Nephron progenitor cell (in vitro differentiated cells): ENCODE data around the gene CDHR2.

Experiments
- DNase-seq: peaks from one replicate; pipeline ENCODE4 v3.0.0; 2021
- H3K27ac Mint-ChIP-seq: 2 replicates; pipeline ENCODE4 v1.8.0; 2021; ENCODE audit warnings: mild to moderate bottlenecking, moderate library complexity, mixed read lengths
- H3K27me3 Mint-ChIP-seq: 2 replicates; pipeline ENCODE4 v1.8.0; 2021; ENCODE audit warnings: mild to moderate bottlenecking, low read depth, mixed read lengths; ENCODE audit not compliant: poor library complexity
- H3K36me3 Mint-ChIP-seq: 2 replicates; pipeline ENCODE4 v1.8.0; 2021; ENCODE audit warnings: low read depth, mixed read lengths
- H3K4me1 Mint-ChIP-seq: 2 replicates; pipeline ENCODE4 v1.8.0; 2021; ENCODE audit warnings: mixed read lengths
- H3K4me3 Mint-ChIP-seq: 2 replicates; pipeline ENCODE4 v1.8.0; 2021; ENCODE audit warnings: mild to moderate bottlenecking, moderate library complexity, mixed read lengths
- H3K9me3 Mint-ChIP-seq: 2 replicates; pipeline ENCODE4 v1.8.0; 2021; ENCODE audit warnings: mild to moderate bottlenecking, moderate library complexity, mixed read lengths
- TF ChIP-seq, protein P1 (sequence below): fragments of 200-600 bp; sonication (generic); IDR thresholded peaks from 2 replicates; pipeline ENCODE4 v1.5.0; 2021; ENCODE audit warnings: antibody characterized with exemption

The CDHR2 gene

DNA sequence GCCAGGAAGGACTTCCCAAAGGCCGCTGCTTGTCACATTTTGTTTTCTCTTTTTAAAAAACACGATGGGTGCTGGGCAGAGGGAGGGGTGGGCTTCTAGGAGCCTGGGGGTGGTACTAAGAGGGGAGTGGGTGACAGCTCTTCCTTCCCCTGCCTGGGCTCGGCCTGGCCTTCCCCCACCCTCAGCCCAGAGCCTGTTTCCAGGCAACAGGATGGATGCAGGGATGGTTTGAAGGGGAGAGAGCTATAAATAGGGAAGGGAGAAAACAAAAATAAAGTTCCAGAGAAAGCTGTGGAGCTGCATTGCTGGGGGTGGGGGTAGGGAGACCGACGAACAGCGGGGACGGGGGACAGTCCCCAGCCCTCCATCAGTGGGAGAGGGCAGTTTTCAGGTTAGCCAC lies 67.4 kb downstream of the CDHR2 start:
- peaks cover 80% of the 10 kb centered on the region for H3K27me3 Mint-ChIP-seq

DNA sequence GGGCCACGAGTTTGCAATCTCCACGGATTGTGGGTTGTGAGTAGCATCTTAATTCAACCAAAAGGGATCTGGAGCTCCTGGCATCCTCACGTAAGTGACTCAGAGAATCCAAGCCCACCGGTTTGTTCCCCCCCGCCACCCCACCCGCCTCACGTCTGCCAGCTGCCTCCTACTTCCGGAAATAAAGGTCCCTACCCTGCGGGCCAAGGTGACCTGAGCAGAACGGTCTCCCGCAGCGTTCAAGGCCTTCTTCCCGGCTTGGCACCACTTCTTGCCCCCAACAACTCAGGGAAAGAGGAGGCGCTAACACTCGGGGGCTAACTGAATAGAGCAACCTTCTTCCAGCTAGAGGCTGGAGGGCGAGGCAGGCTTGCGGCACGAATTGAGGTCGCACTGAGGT lies 69.6 kb downstream of the CDHR2 start:
- Mint-ChIP-seq H3K36me3 (no peaks in the 10 kb centered on the region), H3K27ac (no peak overlapping the region), H3K9me3 (no peaks in the 10 kb centered on the region), H3K4me1 (peaks cover 12% of the 10 kb centered on the region), H3K4me3 (no peak overlapping the region), H3K27me3 (peaks cover 97% of the 10 kb centered on the region)
- DNase-seq, result no peak
- TF ChIP-seq, protein P1, sequence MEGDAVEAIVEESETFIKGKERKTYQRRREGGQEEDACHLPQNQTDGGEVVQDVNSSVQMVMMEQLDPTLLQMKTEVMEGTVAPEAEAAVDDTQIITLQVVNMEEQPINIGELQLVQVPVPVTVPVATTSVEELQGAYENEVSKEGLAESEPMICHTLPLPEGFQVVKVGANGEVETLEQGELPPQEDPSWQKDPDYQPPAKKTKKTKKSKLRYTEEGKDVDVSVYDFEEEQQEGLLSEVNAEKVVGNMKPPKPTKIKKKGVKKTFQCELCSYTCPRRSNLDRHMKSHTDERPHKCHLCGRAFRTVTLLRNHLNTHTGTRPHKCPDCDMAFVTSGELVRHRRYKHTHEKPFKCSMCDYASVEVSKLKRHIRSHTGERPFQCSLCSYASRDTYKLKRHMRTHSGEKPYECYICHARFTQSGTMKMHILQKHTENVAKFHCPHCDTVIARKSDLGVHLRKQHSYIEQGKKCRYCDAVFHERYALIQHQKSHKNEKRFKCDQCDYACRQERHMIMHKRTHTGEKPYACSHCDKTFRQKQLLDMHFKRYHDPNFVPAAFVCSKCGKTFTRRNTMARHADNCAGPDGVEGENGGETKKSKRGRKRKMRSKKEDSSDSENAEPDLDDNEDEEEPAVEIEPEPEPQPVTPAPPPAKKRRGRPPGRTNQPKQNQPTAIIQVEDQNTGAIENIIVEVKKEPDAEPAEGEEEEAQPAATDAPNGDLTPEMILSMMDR, result no peak

More for the DNA sequence above, 67.4 kb downstream of the CDHR2 start:
- no peak for DNase-seq
- Mint-ChIP-seq H3K9me3 (no peaks in the 10 kb centered on the region), H3K36me3 (no peaks in the 10 kb centered on the region), H3K27ac (no peak overlapping the region), H3K4me3 (no peak overlapping the region), H3K4me1 (peaks cover 13% of the 10 kb centered on the region)
- TF ChIP-seq, protein P1, result no peak

DNA sequence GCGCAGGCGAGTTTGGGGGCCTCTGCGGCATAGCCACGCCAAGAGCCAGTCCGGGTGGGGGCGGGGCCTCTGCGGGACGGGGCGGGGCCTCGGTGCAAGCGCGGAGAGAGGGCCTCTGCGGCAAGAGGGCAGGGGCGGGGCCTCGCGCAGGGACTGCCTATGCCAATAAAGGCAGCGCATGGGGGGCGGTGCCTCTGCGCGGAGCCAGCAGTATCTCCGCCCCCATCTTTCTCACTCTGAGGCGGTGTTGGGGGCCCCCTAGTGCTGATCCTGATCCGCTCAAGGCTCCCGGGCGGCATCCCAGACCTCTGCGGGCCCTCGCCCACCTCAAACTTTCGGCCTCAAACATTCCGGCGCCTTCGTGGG lies 70.0 kb downstream of the CDHR2 start:
- Mint-ChIP-seq H3K4me3 (peak overlapping the region; percentile 15), H3K27me3 (peaks cover 96% of the 10 kb centered on the region), H3K27ac (no peak overlapping the region), H3K9me3 (no peaks in the 10 kb centered on the region), H3K36me3 (no peaks in the 10 kb centered on the region), H3K4me1 (peaks cover 7% of the 10 kb centered on the region)
- TF ChIP-seq, protein P1, result peak; percentile 33
- peak; percentile 96 for DNase-seq

DNA sequence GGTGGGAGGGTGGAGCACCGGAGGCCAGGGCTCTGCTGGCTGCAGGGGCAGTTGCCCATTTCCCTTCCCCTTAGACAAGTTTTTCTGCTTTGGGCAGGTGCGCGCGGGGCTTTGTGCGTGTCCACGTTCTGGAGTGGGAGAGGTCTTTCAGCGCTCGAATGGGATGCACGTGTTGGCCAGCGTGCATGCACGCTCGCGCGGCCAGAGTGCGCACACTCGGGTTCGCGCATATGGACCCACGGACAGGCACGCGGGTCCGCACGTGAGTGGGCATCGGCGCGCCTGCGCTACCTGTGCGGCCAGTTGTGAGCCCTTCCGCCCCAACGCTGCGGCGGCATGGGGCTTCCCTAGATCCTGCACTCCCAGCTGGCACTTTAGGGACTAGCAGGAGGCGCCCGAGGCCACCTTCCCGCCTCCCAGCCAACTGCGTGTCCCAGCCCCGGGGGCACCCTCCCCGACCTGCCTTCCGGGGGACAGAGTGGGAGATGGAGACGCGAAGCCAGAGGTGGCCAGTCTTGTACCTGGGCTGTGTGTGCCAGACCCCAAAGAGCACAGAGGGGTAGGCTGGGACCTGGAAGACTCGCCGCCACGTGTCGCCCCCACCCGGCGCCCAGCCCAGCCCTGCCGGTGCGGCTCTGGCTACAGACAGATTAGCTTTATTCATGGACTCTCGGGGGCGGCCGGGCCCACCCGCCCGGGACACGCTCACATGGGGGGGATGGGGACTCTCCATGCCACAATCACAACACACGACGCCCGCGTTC lies 70.6 kb downstream of the CDHR2 start:
- H3K27ac Mint-ChIP-seq, result no peak overlapping the region
- TF ChIP-seq, protein P1, result no peak
- peaks cover 6% of the 10 kb centered on the region for H3K4me1 Mint-ChIP-seq
- peak overlapping the region; percentile 63 for H3K4me3 Mint-ChIP-seq
- H3K36me3 Mint-ChIP-seq, result no peaks in the 10 kb centered on the region
- DNase-seq, result no peak
- H3K27me3 Mint-ChIP-seq, result peaks cover 97% of the 10 kb centered on the region
- no peaks in the 10 kb centered on the region for H3K9me3 Mint-ChIP-seq

DNA sequence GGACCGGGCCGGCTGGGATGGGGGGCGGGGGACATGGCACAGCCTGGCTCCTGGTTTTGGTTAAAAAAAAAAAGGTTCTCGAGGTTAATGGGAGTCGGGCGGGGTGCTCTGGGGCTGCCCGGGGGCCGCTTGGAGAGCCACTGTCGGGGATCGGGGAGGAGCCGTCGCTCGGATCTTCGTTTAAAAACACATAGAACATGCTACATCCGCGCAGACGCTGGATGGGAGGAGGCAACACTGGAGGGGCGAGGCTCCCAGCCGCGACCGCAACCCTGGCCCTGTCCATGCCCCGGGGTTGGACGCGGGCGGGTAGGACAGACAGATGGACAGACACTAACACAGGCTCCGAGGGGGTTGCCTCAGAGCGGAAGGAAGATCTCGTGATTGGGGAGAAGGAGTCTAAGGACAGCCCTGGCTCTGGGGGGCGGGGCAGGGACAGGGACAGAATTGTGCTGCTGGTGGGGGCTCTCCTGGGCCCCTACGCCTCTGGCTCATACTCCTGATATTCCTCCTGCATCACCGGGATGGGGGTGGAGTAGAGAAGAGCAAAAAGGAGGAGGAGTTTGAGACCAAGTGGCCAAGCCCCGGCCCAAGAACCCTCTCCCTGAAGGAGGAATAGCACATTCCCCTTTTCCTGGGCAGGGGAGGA lies 71.3 kb downstream of the CDHR2 start:
- Mint-ChIP-seq H3K4me1 (peaks cover 6% of the 10 kb centered on the region), H3K27me3 (peaks cover 96% of the 10 kb centered on the region), H3K36me3 (no peaks in the 10 kb centered on the region), H3K4me3 (peak overlapping the region; percentile 63), H3K9me3 (no peaks in the 10 kb centered on the region), H3K27ac (no peak overlapping the region)
- TF ChIP-seq, protein P1, result no peak
- no peak for DNase-seq

DNA sequence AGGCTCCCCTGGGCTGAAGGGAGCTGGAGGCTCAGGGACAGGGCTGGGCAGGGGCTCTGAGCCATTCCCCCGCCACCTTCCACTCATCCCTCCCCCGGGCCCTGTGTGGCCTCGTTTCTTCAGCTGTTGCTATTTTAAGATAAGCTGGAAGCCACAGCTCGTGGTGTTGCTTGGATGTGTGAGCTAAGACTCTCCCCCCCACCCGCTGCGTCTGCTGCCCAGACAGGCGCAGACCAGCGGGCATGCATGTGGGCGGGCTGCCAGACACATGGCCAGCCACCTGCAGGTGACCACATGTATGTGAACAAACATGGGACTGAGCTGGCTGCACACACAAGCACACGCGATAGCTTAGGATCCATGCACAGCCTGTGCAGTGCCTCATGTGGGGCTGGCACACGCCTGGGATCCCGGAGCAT lies 72.5 kb downstream of the CDHR2 start:
- no peak for DNase-seq
- H3K27ac Mint-ChIP-seq, result no peak overlapping the region
- H3K4me1 Mint-ChIP-seq, result peaks cover 10% of the 10 kb centered on the region
- TF ChIP-seq, protein P1, result no peak
- peaks cover 96% of the 10 kb centered on the region for H3K27me3 Mint-ChIP-seq
- no peaks in the 10 kb centered on the region for H3K9me3 Mint-ChIP-seq
- no peaks in the 10 kb centered on the region for H3K36me3 Mint-ChIP-seq
- H3K4me3 Mint-ChIP-seq, result no peak overlapping the region
